NCI-H1048 (cell line): ENCODE results near the gene TCEAL5.
"Not testable (repeated sequence)": the region's sequence is repeated elsewhere in the genome, so short reads cannot be mapped to it uniquely, and the experiment has no call there.

ENCODE experiments used
- DNase-seq: peaks from one replicate; lab custom pipeline; 2025; lab: John Stamatoyannopoulos, UW

The TCEAL5 gene

GRCh38 chrX:103276581-103277002, at the start of gene TCEAL5:
TSS of gene TCEAL5 (minus strand) at chrX:103276750. CDS start at chrX:103274563, 2,187 bp downstream.
- no peak for DNase-seq

- DNase-seq: no peak
Observed at GRCh38 chrX:103311399-103311780, 34.8 kb upstream of the TCEAL5 start.

DNA sequence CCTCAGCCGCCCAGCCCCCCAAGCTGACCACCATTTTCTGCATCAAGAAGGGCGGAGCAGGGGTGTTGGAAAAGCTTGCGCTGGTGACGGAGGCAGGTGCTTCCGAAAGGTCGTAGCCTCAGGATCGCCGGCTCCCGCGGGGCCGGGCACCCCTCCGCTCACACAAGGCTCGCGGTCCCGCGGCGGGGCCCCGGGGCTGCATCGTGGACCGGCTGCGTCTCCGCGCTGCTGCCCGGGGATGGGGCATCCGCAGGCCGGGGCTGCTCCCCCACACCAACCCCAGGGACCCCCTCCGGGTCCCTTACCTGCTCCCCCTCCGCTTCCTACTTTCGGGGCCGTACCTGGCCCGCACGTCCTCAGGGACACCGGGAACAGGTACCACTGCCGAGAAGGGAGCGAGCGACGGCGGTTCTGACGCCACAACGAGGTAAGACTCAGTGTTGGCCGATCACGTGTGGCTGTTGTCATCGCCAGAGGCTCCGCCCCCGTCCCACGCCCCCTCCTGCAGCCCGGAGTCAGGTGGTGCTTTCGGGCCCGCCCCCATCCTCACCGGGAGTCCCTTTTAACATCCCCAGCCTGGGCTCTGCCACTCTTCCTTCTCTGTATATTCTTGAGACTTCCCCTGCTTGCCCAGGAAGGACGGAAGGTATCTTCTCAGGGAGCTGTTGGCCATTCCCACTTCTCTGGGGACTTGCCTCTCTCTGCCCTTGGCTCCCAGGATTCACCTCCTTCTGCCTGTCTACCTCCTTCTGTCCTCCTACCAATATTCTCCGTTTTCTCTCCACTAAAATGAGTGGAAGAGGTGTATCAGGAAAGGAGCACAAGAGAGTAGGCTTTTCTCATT, 34.2 kb upstream of the TCEAL5 start, which contains the start of gene BEX2:
BEX2 (minus strand) TSS at position 436 of the 844 bp plus-strand sequence. CDS start 1,014 bp downstream, outside the sequence.
- peak; percentile 27 for DNase-seq

GRCh38 chrX:103309860-103310554, 33.5 kb upstream of the TCEAL5 start:
- no peak for DNase-seq

GRCh38 chrX:103305666-103306065, 29.1 kb upstream of the TCEAL5 start:
- DNase-seq: not testable (repeated sequence)

GRCh38 chrX:103304705-103305104, 28.2 kb upstream of the TCEAL5 start:
- DNase-seq: no peak

DNA sequence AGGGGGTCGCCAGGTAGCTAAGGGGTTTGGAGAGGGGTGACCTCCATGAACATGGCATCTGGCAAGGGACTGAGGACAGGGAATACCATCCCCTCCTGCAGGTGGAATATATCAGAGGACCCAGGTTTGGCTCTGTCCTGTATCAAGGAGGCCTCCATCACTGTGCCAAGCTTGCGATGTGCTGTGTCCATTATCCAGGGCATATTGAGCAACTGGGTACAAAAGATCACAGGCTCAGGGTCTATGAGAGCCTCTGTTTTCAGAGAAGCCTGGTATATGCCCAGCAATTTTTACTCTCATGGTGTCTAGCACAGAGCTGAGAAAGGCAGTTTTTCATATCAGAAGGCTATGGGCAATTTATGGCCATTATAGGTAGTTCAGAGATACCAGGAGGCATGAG, 16.6 kb upstream of the TCEAL5 start:
- DNase-seq: no peak

DNA sequence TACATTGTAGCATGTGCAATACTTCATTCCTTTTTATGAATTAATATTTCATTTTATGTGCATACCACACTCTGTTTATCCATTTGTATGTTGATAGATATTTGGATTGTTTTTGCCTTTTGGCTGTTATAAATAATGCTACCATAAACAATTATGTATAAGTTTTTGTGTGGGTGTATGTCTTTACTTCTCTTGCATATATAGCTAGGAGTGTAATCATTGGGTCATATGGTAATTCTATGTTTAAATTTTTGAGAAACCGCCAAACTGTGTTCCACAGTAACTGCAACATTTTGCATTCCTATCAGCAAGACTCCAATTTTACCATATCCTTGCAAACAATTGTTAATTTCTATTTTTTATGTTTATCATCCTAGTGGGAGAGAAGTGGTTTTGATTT, 3.1 kb upstream of the TCEAL5 start:
- no peak for DNase-seq

GRCh38 chrX:103275947-103276567, 493 bp downstream of the TCEAL5 start:
- DNase-seq: no peak

DNA sequence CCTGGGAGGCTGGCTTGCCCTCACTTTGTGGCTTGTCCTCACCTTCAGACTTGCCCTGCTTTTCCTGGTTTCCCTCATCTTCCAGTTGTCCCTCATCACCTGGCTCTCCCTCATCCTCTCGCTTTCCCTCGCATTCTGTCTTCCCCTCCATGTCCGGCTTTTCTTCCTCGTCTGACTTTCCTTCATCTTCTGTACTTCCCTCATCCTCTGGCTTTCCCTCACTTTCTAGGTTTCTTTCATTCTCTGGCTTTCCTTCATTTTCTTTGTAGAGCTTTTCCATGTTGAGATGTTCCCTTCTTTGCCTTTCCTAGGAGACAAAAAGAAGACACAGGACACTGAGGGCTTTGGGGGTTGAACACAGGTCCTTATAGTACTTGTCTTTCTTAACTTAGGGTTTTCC, 2.3 kb downstream of the TCEAL5 start:
- no peak for DNase-seq

DNA sequence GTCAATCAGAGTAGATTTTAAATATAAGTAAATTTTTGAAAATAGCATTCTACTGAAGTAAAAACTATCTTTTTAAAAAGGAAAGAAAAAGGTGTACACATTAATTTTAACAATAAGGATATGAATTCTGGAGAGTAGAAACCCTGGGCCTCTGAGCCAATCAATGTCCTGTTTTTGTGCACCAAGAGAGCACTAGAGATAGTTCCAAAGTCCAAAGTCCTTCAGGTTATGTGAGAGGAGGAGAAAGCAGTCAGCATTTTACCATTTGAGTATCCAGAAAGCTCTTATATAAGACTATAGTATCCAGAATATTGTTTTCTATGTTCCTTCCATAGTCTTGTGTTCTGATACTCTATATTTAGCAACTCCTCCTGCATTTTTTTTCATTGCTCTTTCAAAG, 18.3 kb downstream of the TCEAL5 start:
- no peak for DNase-seq

- DNase-seq: no peak
Observed at GRCh38 chrX:103256651-103257050, 19.9 kb downstream of the TCEAL5 start.

DNA sequence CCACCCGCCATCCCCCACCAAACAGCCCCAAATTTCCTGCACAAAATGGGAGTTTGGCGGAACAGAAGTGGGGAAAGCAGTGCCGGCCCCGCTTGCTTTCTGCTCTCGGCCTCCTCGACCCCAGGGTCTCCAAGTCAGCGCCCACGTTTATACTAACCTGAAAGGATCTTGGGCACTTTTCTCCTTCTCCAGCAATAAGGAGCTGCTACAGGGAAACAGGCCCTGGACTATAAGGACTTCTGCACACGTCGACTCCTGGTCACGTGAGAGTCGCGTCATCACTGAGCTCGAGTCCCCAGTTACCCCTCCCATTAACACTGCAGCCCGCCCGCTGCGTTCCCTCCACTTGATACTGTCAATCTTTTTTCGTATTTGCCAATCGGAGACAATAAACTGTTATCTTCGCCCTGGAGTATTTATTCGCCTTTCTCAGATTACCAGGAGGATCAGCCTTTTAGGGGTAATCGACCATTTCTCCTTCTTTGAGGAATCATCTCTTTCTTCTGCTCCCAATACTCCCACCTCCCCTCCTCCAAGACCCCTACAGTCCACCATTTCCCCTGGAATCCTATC, 21.5 kb downstream of the TCEAL5 start, which contains the start of gene TCEAL8:
TCEAL8 (minus strand) TSS at position 235 of the 573 bp plus-strand sequence. CDS start 1,176 bp downstream, outside the sequence.
- peak; percentile 25 for DNase-seq

DNA sequence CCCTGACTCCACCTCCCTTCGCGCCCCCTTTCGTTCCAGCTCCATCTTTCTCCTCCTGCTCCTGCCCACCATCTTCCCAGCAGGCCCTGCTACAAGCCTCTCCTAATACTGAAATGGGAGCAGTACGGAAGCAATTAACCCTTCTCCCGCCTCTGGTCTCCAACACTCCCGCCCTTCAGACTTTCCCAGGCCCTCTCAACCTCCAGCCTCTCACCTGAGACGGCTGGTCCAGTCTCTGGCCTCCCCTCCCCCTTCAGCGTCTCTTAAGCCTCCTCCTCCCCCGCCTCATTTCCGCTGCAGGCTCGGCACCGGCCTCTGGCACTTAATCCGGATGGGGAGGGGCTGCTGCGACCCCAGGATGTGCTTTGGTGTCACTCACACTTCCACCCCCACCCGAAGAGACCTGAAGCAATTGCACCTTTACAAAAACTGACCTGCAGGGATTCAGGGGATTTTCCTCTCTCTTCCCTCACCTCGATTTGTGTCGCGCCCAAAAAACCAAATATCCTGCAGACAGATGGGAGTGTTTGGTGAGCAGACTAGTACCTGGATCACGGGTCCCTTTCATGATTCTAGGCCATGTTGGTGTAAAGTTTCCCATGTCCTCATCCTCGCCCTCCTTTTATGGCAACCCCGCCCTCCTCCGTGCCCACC, 22.3 kb downstream of the TCEAL5 start:
- DNase-seq: no peak

GRCh38 chrX:103253608-103254007, 22.9 kb downstream of the TCEAL5 start:
- DNase-seq: no peak

GRCh38 chrX:103250977-103251376, 25.6 kb downstream of the TCEAL5 start:
- DNase-seq: no peak

- DNase-seq: no peak
Observed at GRCh38 chrX:103249805-103250204, 26.7 kb downstream of the TCEAL5 start.

GRCh38 chrX:103248553-103248952, 28.0 kb downstream of the TCEAL5 start:
- no peak for DNase-seq

DNA sequence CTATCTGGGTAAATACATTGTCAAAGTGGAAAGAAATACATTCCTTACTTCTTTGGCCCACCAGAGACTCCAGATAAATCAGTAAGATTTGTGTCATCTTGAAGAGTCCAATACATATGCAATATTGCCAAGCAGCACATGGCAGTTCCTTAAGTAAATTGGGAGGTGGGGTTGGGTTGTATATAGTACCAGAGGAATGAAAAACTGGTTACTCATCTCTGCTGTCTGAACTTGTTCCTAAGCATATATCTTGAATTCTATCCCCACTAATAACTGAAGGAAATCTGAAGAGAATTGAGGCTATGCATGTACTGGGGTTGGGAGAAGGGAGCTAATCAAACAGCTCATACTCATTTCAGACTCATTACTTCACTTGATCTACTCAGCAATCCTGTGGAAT, 36.4 kb downstream of the TCEAL5 start:
- no peak for DNase-seq

GRCh38 chrX:103236296-103236695, 40.3 kb downstream of the TCEAL5 start:
- DNase-seq: no peak

DNA sequence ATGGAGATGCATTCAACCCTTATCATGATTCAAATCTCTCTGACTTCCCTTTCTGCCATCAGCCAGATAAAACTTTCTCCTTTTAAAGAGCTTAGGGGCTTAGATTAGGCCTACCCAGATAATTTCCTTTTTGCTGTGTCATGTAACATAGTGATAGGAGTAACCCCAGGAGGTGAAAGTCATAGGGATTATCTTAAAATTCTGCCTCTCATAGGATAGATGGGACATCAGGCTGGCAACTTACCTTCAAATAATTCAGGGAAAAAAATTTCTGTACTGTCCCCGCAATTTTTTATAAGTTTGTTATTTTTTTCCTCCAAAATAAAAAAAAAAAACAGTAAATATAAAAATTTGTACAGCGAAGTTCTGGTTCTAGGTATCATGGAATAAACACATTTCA, 40.9 kb downstream of the TCEAL5 start:
- not testable (repeated sequence) for DNase-seq

GRCh38 chrX:103234869-103235268, 41.7 kb downstream of the TCEAL5 start:
- no peak for DNase-seq
